Naive thymus-derived CD4-positive, alpha-beta T cell (primary cell): ENCODE results near the gene DVL1. TPM values are rescaled to one million over a fixed set of nuclear protein-coding genes. Genes with fewer than 3 reads are reported as not detected.

Source experiments
- ATAC-seq: fragments of 150-1000 bp; cut with Tn5 transposase; 2 replicates; pipeline ENCODE4 v1.10.0; 2021; ENCODE audit warnings: mild to moderate bottlenecking, moderate library complexity
- CTCF ChIA-PET: fragments of 350-600 bp; sonication (Branson Sonifier 250); formaldehyde crosslinking; loops from one replicate; lab custom pipeline; 2021; ENCODE audit warnings: antibody characterized with exemption; lab: Charles Lee
- POLR2A ChIA-PET: fragments of 350-600 bp; sonication (Branson Sonifier 250); formaldehyde crosslinking; loops from one replicate; lab custom pipeline; 2021; ENCODE audit warnings: antibody characterized with exemption, inconsistent platforms; lab: Charles Lee
- DNase-seq, 9 donors: peaks; one replicate each; pipeline versions ENCODE4 v3.0.0 to v3.0.0-alpha.2; 2020 to 2022; ENCODE audit warnings: mixed read lengths in 1 of 9
- H3K27ac ChIP-seq: one replicate; pipeline ENCODE4 v1.7.0; 2013; ENCODE audit warnings: mild to moderate bottlenecking, low read depth, low read length, moderate library complexity
- H3K27me3 ChIP-seq, 2 donors: one replicate each; pipeline ENCODE4 v1.7.0; 2013; ENCODE audit warnings: low read length in 2 of 2, mild to moderate bottlenecking in 2 of 2, moderate library complexity in 2 of 2; ENCODE audit not compliant: control insufficient read depth in 2 of 2, insufficient read depth in 2 of 2
- H3K36me3 ChIP-seq, 3 experiments: 1 replicate in 2 of 3; 2 replicates in 1 of 3; pipeline ENCODE4 v1.7.0; 2013; ENCODE audit warnings: low read length in 3 of 3, mild to moderate bottlenecking in 3 of 3, moderate library complexity in 1 of 3; ENCODE audit not compliant: insufficient read depth in 3 of 3, control insufficient read depth in 2 of 3
- H3K4me1 ChIP-seq, 2 donors: one replicate each; pipeline ENCODE4 v1.7.0; 2013; ENCODE audit warnings: low read length in 2 of 2, mild to moderate bottlenecking in 2 of 2, moderate library complexity in 1 of 2; ENCODE audit not compliant: control insufficient read depth in 2 of 2, insufficient read depth in 2 of 2
- H3K4me3 ChIP-seq: 2 replicates; pipeline ENCODE4 v1.7.0; 2013; ENCODE audit warnings: mild to moderate bottlenecking, low read length
- H3K9me3 ChIP-seq, 3 experiments: 1 replicate in 2 of 3; 2 replicates in 1 of 3; pipeline ENCODE4 v1.7.0; 2013; ENCODE audit warnings: low read length in 3 of 3; ENCODE audit not compliant: control insufficient read depth in 2 of 3
- H3K27ac Mint-ChIP-seq, 9 donors: one replicate each; pipeline ENCODE4 v1.8.0; 2020 to 2022; ENCODE audit warnings: mixed read lengths in 9 of 9, mild to moderate bottlenecking in 8 of 9, moderate library complexity in 5 of 9, inconsistent platforms in 2 of 9
- H3K27me3 Mint-ChIP-seq, 5 donors: one replicate each; pipeline ENCODE4 v1.8.0; 2021 to 2022; ENCODE audit warnings: mixed read lengths in 5 of 5, mild to moderate bottlenecking in 1 of 5
- H3K36me3 Mint-ChIP-seq, 5 donors: one replicate each; pipeline ENCODE4 v1.8.0; 2020 to 2022; ENCODE audit warnings: mixed read lengths in 5 of 5, mild to moderate bottlenecking in 3 of 5, inconsistent platforms in 1 of 5
- H3K4me1 Mint-ChIP-seq, 7 donors: one replicate each; pipeline ENCODE4 v1.8.0; 2020 to 2022; ENCODE audit warnings: mixed read lengths in 7 of 7, mild to moderate bottlenecking in 3 of 7, inconsistent platforms in 1 of 7
- H3K4me3 Mint-ChIP-seq, 10 donors: one replicate each; pipeline ENCODE4 v1.8.0; 2020 to 2022; ENCODE audit warnings: mild to moderate bottlenecking in 10 of 10, mixed read lengths in 10 of 10, moderate library complexity in 6 of 10, inconsistent platforms in 2 of 10
- H3K9me3 Mint-ChIP-seq, 11 donors: one replicate each; pipeline ENCODE4 v1.8.0; 2020 to 2022; ENCODE audit warnings: mixed read lengths in 11 of 11, mild to moderate bottlenecking in 4 of 11, inconsistent platforms in 1 of 11, moderate library complexity in 1 of 11
- intact Hi-C, 2 donors: fragments of 100-400 bp; cut with micrococcal nuclease; formaldehyde crosslinking; loops; one replicate each; pipeline ENCODE4 v1.15.1; 2023
- polyA plus RNA-seq, 2 donors: library from polyadenylated mRNA; unstranded; fragments of 300-500 nt; fragmentation: Illumina TruSeq; gene quantifications; one replicate each; pipeline ENCODE4 v1.2.3, GENCODE V29; 2021
- total RNA-seq, 6 experiments: library from RNA in 5 of 6; stranded (reverse) in 5 of 6; gene quantifications; 1 replicate in 5 of 6; 2 replicates in 1 of 6; pipeline ENCODE4 v1.2.3 and lab custom pipeline; 2021 to 2026

DVL1 gene
- total and polyA plus RNA-seq, 7 experiments from 2014 or later: 0.78 to 54.9 (median 44.8) TPM

DNA sequence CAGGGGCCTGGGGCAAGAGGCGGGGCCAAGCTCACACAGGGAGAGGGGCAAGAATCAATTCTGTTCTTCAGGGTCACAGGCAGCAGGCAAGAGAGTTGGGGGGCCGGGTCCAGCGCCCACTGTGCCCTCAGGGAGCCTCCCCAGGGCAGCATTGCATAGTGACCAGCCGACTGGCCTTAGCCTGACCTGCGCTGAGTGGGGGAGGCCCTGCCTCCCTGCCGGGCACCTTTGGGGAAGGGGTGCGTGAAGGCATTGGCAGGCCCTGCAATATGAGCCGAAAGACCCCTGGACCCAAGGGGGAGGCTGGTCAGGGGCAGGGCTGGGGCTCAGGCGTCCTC lies 56.8 kb downstream of the DVL1 start:
- intact Hi-C loops: loop anchor here (2.0 to 5.0 kb wide), 2 partner anchors 308 to 310 kb away; partner anchors contain the start of gene PERM1 (in 1 of the 2)

DNA sequence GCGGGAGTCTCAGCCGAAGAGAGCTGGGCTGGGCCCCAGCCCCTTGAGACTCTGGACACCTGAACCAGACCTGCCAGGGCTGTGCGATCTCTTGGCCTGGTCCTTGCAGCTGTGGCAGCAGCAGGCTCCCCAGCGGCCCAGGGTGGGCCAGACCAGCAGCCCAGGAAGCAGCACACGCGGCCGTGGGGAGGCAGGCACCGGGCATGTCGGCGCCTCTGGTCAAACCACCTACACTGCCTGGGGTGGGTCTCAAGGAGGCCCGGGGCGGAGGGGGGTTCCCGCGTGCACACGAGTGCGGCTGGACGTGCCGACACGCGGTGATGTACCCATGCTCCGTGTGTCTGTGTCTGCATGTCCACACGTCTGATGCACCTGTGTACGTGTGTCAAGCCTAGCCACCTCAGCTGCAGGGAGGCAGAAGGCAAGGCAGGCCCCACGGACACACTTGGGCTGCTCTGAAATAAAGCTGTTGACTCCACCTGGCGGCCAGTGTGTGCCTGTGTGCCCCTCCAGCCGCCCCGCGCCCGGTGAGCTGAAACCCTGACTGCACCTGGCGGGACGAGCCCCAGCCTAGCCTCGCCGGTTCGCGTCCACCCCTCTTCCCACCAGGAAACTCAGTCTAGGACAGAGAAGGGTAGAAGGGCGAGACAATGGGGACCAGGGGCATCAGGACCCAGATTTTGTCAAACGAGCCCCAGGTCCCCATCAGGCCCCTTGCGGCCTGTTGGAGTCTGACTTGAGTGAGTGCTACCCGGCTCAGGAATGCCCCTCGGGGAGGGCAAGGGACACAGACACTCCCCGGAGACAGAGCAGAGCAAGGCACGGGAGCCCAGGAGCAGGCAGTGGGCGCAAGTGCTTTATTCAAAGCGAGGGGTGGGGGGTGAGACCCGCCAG lies 57.4 kb downstream of the DVL1 start:
- intact Hi-C loops: loop anchor here (2.0 to 5.0 kb wide), 4 partner anchors 169 to 309 kb away; partner anchors contain the start of gene PERM1 (in 1 of the 2)
- Histone ChIP-seq H3K9me3 (no peaks in the 10 kb centered on the region), H3K36me3 (peaks cover 0 to 7% (median 0%) of the 10 kb centered on the region in 3 experiments), H3K27ac (no peak overlapping the region), H3K27me3 (no peaks in the 10 kb centered on the region), H3K4me3 (no peak overlapping the region), H3K4me1 (no peaks in the 10 kb centered on the region)
- H3K27ac Mint-ChIP-seq: peak overlapping the region in 1 of 9 donors; percentile 14
- DNase-seq (peak; percentile 51 to 71 (median 58)), ATAC-seq (peak; percentile 76)
- ChIA-PET CTCF (interaction anchor here (0.9 to 2.8 kb wide), 6 partner anchors 8 to 307 kb away, joined by 3 to 29 read pairs (median 4); no protein-coding TSS in a partner anchor), POLR2A (interaction anchor here (0.9 to 1.3 kb wide), 2 partner anchors 11 to 169 kb away, joined by 3 to 6 read pairs; no protein-coding TSS in a partner anchor)
- no peaks in the 10 kb centered on the region for H3K9me3 Mint-ChIP-seq
- peaks cover 0 to 4% (median 0%) of the 10 kb centered on the region in 7 donors for H3K4me1 Mint-ChIP-seq
- no peak overlapping the region for H3K4me3 Mint-ChIP-seq
- no peaks in the 10 kb centered on the region for H3K27me3 Mint-ChIP-seq
- peaks cover 0 to 2% (median 0%) of the 10 kb centered on the region in 5 donors for H3K36me3 Mint-ChIP-seq

More for the DNA sequence above, 56.8 kb downstream of the DVL1 start:
- peaks cover 0 to 2% (median 0%) of the 10 kb centered on the region in 5 donors for H3K36me3 Mint-ChIP-seq
- H3K27me3 ChIP-seq: no peaks in the 10 kb centered on the region
- H3K9me3 ChIP-seq: no peaks in the 10 kb centered on the region
- ATAC-seq (no peak), DNase-seq (no peak)
- no peaks in the 10 kb centered on the region for H3K4me1 ChIP-seq
- POLR2A ChIA-PET: interaction anchor here (0.9 to 1.3 kb wide), 2 partner anchors 11 to 170 kb away, joined by 3 to 6 read pairs; no protein-coding TSS in a partner anchor
- H3K27me3 Mint-ChIP-seq: no peaks in the 10 kb centered on the region
- H3K4me3 Mint-ChIP-seq: no peak overlapping the region
- peaks cover 0 to 7% (median 0%) of the 10 kb centered on the region in 3 experiments for H3K36me3 ChIP-seq
- CTCF ChIA-PET: interaction anchor here (1.0 to 2.8 kb wide), 4 partner anchors 168 to 308 kb away, joined by 3 to 29 read pairs (median 5); no protein-coding TSS in a partner anchor
- peaks cover 0 to 4% (median 0%) of the 10 kb centered on the region in 7 donors for H3K4me1 Mint-ChIP-seq
- no peak overlapping the region for H3K27ac Mint-ChIP-seq
- H3K4me3 ChIP-seq: no peak overlapping the region
- H3K27ac ChIP-seq: no peak overlapping the region
- no peaks in the 10 kb centered on the region for H3K9me3 Mint-ChIP-seq

DNA sequence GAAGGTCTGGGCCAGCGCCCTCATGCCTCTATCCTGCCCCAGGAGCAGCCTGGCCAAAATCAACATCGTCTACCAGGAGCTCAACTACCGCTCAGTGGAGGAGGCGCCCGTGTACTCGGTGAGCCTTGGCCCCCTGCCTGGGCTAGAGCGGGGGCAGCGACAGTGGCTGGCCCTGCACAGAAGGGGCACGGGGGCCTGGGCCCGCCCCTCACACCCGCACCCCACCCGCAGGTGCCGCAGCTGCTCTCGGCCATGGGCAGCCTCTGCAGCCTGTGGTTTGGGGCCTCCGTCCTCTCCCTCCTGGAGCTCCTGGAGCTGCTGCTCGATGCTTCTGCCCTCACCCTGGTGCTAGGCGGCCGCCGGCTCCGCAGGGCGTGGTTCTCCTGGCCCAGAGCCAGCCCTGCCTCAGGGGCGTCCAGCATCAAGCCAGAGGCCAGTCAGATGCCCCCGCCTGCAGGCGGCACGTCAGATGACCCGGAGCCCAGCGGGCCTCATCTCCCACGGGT lies 58.1 kb downstream of the DVL1 start:
- Histone ChIP-seq H3K9me3 (no peaks in the 10 kb centered on the region), H3K27me3 (no peaks in the 10 kb centered on the region), H3K36me3 (peaks cover 0 to 4% (median 0%) of the 10 kb centered on the region in 3 experiments), H3K27ac (no peak overlapping the region), H3K4me3 (no peak overlapping the region), H3K4me1 (no peaks in the 10 kb centered on the region)
- ChIA-PET POLR2A (interaction anchor here (0.8 to 0.9 kb wide), 2 partner anchors 14 to 349 kb away, joined by 3 read pairs; no protein-coding TSS in a partner anchor), CTCF (interaction anchor here (0.7 to 2.8 kb wide), 6 partner anchors 9 to 171 kb away, joined by 3 to 29 read pairs (median 4); no protein-coding TSS in a partner anchor)
- peaks cover 0 to 4% (median 0%) of the 10 kb centered on the region in 7 donors for H3K4me1 Mint-ChIP-seq
- H3K27me3 Mint-ChIP-seq: no peaks in the 10 kb centered on the region
- intact Hi-C loops: loop anchor here in 1 of 2 donors (2.0 to 5.0 kb wide), 3 partner anchors 168 to 309 kb away; partner anchors contain the start of gene PERM1
- ATAC-seq (no peak), DNase-seq (no peak)
- no peak overlapping the region for H3K4me3 Mint-ChIP-seq
- no peaks in the 10 kb centered on the region for H3K9me3 Mint-ChIP-seq
- no peak overlapping the region for H3K27ac Mint-ChIP-seq
- peaks cover 0 to 2% (median 0%) of the 10 kb centered on the region in 5 donors for H3K36me3 Mint-ChIP-seq

DNA sequence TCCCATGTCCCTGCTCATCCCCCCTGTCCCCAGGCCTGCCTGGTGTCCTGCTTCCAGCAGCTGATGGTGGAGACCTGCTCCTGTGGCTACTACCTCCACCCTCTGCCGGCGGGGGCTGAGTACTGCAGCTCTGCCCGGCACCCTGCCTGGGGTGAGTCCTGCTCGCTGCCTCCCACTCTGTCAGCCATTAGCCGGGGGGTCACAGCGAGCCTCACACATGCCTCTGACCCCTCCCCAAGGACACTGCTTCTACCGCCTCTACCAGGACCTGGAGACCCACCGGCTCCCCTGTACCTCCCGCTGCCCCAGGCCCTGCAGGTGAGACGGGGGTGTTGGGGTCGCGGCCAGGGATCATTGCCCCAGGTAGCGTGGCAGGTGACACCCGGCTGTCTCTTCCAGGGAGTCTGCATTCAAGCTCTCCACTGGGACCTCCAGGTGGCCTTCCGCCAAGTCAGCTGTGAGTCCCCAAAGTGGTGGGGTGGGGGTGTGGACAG lies 58.9 kb downstream of the DVL1 start:
- Mint-ChIP-seq H3K27me3 (no peaks in the 10 kb centered on the region), H3K36me3 (peaks cover 0 to 2% (median 0%) of the 10 kb centered on the region in 5 donors), H3K4me3 (peak overlapping the region in 1 of 10 donors; percentile 52), H3K9me3 (no peaks in the 10 kb centered on the region), H3K27ac (no peak overlapping the region), H3K4me1 (peaks cover 0 to 4% (median 0%) of the 10 kb centered on the region in 7 donors)
- ChIA-PET POLR2A (interaction anchor here (0.9 kb wide), 1 partner anchor 15 kb away, joined by 3 read pairs; no protein-coding TSS in a partner anchor), CTCF (interaction anchor here (0.7 to 2.8 kb wide), 3 partner anchors 39 to 168 kb away, joined by 3 to 29 read pairs (median 4); no protein-coding TSS in a partner anchor)
- Histone ChIP-seq H3K27ac (no peak overlapping the region), H3K9me3 (no peaks in the 10 kb centered on the region), H3K4me1 (no peaks in the 10 kb centered on the region), H3K36me3 (no peaks in the 10 kb centered on the region), H3K4me3 (no peak overlapping the region), H3K27me3 (no peaks in the 10 kb centered on the region)
- peak; percentile 32 to 75 (median 53) for DNase-seq
- intact Hi-C loops: loop anchor here in 1 of 2 donors (2.0 to 5.0 kb wide), 3 partner anchors 167 to 308 kb away; partner anchors contain the start of gene PERM1
- ATAC-seq: peak; percentile 75

DNA sequence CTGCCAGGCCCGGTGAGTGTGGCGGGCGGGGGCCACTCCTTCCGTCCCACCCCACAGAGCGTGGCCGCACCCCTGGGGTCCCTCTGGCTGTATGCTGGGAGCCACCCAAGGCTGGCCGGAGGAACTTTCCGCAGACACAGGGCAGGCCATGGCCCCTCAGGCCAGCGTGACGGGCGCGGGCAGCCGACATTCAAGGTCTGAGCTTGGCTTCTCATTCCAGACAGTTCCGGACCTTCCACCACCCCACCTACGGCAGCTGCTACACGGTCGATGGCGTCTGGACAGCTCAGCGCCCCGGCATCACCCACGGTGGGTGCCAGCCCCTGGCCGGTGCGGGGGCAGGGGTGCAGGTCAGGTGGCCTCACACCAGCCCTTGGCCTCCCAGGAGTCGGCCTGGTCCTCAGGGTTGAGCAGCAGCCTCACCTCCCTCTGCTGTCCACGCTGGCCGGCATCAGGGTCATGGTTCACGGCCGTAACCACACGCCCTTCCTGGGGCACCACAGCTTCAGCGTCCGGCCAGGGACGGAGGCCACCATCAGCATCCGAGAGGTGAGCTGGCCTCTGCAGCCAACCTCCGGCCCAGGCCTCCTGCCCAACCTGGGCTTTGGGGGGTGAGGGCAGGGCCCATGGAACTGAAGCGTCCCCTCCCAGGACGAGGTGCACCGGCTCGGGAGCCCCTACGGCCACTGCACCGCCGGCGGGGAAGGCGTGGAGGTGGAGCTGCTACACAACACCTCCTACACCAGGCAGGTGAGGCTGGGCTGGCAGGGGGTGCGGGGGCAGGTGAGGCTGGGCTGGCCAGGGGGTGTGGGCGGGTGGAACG lies 61.7 kb downstream of the DVL1 start:
- Mint-ChIP-seq H3K4me1 (peaks cover 0 to 4% (median 0%) of the 10 kb centered on the region in 7 donors), H3K27me3 (no peaks in the 10 kb centered on the region), H3K9me3 (no peaks in the 10 kb centered on the region), H3K36me3 (peaks cover 0 to 2% (median 0%) of the 10 kb centered on the region in 5 donors), H3K4me3 (no peak overlapping the region), H3K27ac (no peak overlapping the region)
- no peak overlapping the region for H3K4me3 ChIP-seq
- no peak for ATAC-seq
- no peak overlapping the region for H3K27ac ChIP-seq
- ChIA-PET CTCF (no interaction called here), POLR2A (no interaction called here)
- no peaks in the 10 kb centered on the region for H3K27me3 ChIP-seq
- H3K9me3 ChIP-seq: no peaks in the 10 kb centered on the region
- no peaks in the 10 kb centered on the region for H3K4me1 ChIP-seq
- no peaks in the 10 kb centered on the region for H3K36me3 ChIP-seq
- intact Hi-C loops: no loop called here
- no peak for DNase-seq
